HG03354 (cell line): Measurements from ENCODE around the gene PNPO.

ENCODE experiments used
- ATAC-seq: cut with Tn5 transposase; IDR thresholded peaks from one replicate; pipeline ENCODE4 v1.9.1; 2021; ENCODE audit warnings: mild to moderate bottlenecking; ENCODE audit not compliant: unreplicated experiment, poor library complexity, severe bottlenecking

The PNPO gene

DNA sequence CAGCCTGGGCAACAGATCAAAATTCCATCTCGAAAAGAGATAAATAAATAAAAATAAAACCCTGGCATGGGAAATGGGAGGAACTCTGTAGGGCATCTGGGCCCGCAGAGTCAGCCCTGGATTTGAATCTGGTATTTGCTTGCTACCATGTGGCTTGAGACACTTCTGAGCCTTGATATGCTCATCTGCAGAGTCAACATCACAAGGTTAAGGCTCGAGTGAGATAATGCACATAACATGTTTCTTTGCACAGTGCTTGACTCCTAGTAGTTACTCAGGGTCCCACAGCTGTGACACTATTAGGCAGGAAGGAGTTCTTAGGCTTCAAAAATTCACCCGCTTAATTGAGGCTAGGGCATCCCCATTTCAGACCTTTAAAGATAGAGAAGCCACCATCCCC, 50.8 kb downstream of the PNPO start:
- no peak for ATAC-seq

DNA sequence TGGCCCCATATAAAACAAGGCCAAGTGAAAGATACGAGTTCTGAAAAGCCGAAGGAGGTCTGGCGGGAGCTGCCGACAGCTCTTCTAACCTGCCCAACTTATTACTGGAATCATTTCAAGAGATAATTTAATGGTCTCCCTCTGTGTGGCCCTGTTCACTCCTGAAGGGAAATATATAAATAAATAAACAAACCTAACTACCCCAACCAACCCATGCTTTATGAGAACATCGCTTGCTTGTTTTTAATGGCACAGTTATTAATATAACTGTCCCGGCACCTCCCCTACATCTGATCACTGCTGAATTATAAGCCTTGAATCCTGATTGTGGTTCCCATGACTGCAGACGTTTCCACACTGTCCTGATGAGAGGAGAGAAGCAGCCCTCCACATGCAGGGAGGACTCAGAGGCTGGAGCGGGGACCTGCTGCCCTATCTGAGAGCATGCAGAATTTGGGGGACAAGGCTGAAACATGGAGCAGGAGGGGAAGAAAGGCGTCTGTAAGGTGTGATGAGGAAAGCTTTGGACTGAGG, 51.7 kb downstream of the PNPO start:
- no peak for ATAC-seq

DNA sequence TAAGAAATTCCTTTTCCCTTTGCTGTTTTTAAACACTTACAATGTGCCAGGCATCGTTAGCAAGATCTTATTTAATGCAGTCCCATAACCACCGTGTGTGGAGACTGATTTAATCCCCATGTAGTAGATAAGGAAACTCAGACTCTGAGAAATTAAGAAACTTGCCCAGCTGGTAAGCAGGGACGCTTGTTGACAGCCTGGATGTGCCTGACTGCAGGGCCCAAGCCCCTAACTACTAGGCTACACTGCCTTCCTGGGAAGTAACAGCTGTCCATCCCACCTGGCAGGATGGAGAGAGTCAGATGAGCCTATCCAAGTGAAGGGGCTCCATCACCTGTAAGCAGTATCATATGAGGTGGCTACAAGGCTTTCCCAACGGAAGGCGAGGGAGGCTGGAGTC, 52.6 kb downstream of the PNPO start:
- no peak for ATAC-seq

DNA sequence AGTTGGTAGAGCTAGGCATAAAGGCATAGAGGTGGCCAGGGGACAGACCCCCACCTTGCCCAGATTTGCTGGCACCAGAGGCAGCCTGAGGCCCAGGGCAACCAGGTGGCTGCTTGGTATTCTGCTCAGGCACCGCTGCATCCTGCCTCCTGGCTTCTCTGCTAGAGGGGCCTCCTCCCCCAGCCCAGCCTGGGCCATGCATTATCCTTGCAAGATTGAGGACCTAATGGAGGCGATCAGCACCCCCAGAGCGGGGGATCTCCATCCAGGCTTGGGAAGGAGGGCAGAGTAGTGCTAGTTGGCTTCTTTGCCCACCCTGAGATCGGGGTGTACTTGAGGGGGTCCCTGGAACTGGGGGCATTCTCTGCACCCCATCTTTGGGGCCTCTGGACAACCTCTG, 53.4 kb downstream of the PNPO start:
- no peak for ATAC-seq

DNA sequence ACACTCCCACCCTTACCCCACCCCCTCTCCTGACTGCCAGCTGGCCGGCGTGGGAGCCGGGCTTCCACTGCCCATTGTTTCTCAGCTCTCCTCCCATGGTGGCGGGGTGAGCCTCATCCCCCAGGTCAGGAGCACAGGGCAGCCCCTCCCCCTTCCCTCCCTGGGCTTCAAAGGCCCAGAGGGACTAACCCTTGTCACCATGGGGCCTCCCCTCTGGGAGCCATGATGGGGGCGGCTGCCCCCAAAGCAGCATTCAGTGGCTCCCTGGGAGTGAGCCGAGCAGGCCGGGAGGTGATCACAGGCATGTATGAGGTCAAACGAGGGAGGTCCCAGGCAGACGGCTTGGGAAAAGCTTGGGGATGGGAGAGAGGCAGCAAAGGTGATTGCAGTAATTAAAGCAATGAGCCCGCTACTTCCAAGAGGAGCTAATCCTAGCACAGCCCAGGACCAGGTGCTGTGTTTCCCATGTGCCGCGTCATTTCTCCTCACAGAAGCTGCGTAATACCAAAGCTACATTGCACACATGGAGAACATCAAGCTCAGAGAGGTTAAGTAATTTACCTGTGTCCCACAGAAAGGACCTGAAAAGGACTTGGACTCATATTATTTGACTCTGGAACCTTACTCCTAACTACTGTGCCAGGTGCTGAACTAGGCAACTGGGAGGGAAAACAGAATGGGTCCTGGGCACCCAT, 54.0 kb downstream of the PNPO start:
- ATAC-seq, result no peak

DNA sequence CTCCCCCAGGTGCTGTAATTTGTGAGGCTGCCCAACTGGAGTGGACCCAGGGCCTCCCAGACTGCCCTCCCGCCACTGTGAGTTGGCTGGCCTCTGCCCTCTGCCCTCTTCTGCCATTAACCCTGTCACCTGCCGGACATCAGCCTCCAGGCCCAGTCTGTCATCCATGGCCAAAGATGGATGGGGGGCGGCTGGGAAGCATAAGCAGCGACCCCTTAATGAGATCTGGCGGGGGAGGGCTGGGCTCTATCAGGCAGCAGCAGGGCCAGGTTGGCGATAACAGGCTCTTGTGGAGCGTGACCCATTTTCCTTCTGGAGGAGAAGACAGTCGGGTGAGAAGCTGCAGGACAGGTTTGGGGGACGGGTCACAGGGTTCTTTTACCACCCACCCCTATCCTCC, 54.8 kb downstream of the PNPO start:
- no peak for ATAC-seq

DNA sequence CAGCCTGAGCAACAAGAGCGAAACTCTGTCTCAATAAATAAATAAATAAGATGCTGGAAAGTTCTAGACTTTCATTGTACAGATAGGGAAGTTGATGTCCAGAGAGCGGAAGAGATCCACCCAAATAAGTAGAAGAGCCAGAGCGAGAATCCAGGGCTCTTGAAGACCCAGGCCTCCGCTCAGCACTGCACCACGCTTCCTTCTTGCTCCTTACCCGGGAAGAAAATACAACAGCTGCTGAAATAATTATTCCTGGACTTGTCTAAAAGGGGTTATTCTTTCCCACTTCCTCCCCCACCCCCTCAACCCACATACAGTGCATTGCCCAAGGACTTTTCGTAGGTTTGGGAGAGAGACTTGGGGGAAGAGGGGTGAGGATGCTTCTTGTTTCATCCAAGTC, 56.2 kb downstream of the PNPO start:
- ATAC-seq, result no peak

DNA sequence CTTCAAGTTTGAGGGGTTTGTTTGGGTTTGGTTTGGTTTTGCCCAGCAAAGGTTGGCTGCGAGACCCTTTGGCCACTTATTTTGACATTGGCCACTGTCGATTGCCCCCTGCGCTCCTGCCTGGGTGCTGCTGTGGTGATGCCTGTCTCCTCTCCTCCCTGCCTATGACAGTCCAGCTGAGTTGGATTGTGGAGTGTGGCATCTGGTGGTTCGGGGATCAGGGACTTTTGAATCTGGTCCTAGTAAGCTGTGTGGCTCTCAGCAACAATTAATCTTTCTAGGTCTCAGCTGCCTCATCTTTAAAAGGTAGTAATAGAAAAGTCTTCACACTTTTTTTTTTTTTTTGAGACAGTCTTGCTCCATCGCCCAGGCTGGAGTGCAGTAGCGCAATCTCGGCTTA, 56.7 kb downstream of the PNPO start:
- ATAC-seq, result no peak
